H1 (cell line): ENCODE data around the gene CD164. TPM values are rescaled to one million over a fixed set of nuclear protein-coding genes. Genes with fewer than 3 reads are reported as not detected.

Experiments used
- CTCF ChIA-PET: fragments of 300-600 bp; sonication (Branson Sonifier 250); formaldehyde crosslinking; loops from one replicate; lab custom pipeline; 2021; ENCODE audit not compliant: partially characterized antibody; lab: Charles Lee
- POLR2A ChIA-PET: fragments of 300-600 bp; sonication (Branson Sonifier 250); formaldehyde crosslinking; loops from one replicate; lab custom pipeline; 2021; ENCODE audit warnings: inconsistent platforms; ENCODE audit not compliant: partially characterized antibody; lab: Charles Lee
- DNase-seq, 2 experiments: peaks; one replicate each; pipeline versions ENCODE4 v3.0.0 to v3.0.0-alpha.2; 2010 to 2022; ENCODE audit warnings: low spot score in 2 of 2, low read depth in 1 of 2, mixed read lengths in 1 of 2
- FAIRE-seq: peaks from 2 replicates; lab custom pipeline; 2011; peaks lifted over from hg19 to GRCh38; lab: Jason Lieb, UNC
- H2AFZ ChIP-seq: 2 replicates; pipeline ENCODE4 v1.8.1; 2012; ENCODE audit warnings: low read length, inconsistent platforms
- H2AK5ac ChIP-seq: 2 replicates; pipeline ENCODE4 v1.6.1; 2013; ENCODE audit warnings: low read depth, low read length
- H2BK120ac ChIP-seq: replicated peaks from 2 replicates; pipeline ENCODE3; 2013; ENCODE audit warnings: low read depth, low read length, inconsistent platforms
- H2BK12ac ChIP-seq: 2 replicates; pipeline ENCODE4 v1.6.1; 2013; ENCODE audit warnings: low read depth, low read length
- H2BK15ac ChIP-seq: 2 replicates; pipeline ENCODE4 v1.6.1; 2013; ENCODE audit warnings: low read length
- H2BK20ac ChIP-seq: 2 replicates; pipeline ENCODE4 v1.6.1; 2013; ENCODE audit warnings: low read length
- H2BK5ac ChIP-seq: 2 replicates; pipeline ENCODE4 v1.6.1; 2013; ENCODE audit warnings: low read depth, low read length
- H3K14ac ChIP-seq: 2 replicates; pipeline ENCODE4 v1.6.1; 2013; ENCODE audit warnings: inconsistent platforms; ENCODE audit not compliant: insufficient read length
- H3K18ac ChIP-seq: 2 replicates; pipeline ENCODE4 v1.6.1; 2013; ENCODE audit warnings: low read length; ENCODE audit errors: extremely low read depth
- H3K23ac ChIP-seq: 2 replicates; pipeline ENCODE4 v1.6.1; 2013; ENCODE audit warnings: inconsistent platforms; ENCODE audit not compliant: insufficient read length
- H3K23me2 ChIP-seq: 2 replicates; pipeline ENCODE4 v1.6.1; 2013; ENCODE audit warnings: low read depth, low read length
- H3K27ac ChIP-seq: 2 replicates; pipeline ENCODE4 v1.6.1; 2011; ENCODE audit warnings: low read depth, low read length, inconsistent platforms
- H3K27me3 ChIP-seq, 4 experiments: replicated peaks in 1 of 4; 1 replicate in 1 of 4; 2 replicates in 3 of 4; pipeline versions ENCODE4 v1.6.1 to v1.8.1; 2011 to 2013; ENCODE audit warnings: low read length in 3 of 4, mild to moderate bottlenecking in 3 of 4, inconsistent platforms in 2 of 4, mixed read lengths in 2 of 4, moderate library complexity in 1 of 4; ENCODE audit not compliant: control insufficient read depth in 3 of 4, insufficient read depth in 3 of 4; ENCODE audit errors: extremely low read depth in 1 of 4
- H3K36me3 ChIP-seq, 4 experiments: 2 replicates each; pipeline versions ENCODE4 v1.6.1 to v1.8.1; 2011 to 2013; ENCODE audit warnings: mild to moderate bottlenecking in 4 of 4, low read length in 3 of 4, moderate library complexity in 2 of 4, control low read depth in 1 of 4, inconsistent platforms in 1 of 4; ENCODE audit not compliant: insufficient read depth in 4 of 4, control insufficient read depth in 2 of 4
- H3K4ac ChIP-seq: replicated peaks from 2 replicates; pipeline ENCODE3; 2013; ENCODE audit warnings: low read length, low read depth, mixed read lengths, inconsistent platforms; ENCODE audit not compliant: insufficient read length
- H3K4me1 ChIP-seq, 4 experiments: replicated peaks in 1 of 4; 1 replicate in 1 of 4; 2 replicates in 3 of 4; pipeline versions ENCODE4 v1.6.1 to v1.8.1; 2011 to 2013; ENCODE audit warnings: low read length in 3 of 4, inconsistent platforms in 2 of 4, mixed read lengths in 1 of 4; ENCODE audit not compliant: insufficient read depth in 4 of 4, control insufficient read depth in 3 of 4
- H3K4me2 ChIP-seq, 2 experiments: 2 replicates each; pipeline versions ENCODE4 v1.6.1 to v1.8.1; 2011 to 2013; ENCODE audit warnings: low read depth in 2 of 2, low read length in 2 of 2, control low read depth in 1 of 2, inconsistent platforms in 1 of 2, mild to moderate bottlenecking in 1 of 2; ENCODE audit not compliant: insufficient read depth in 1 of 2
- H3K4me3 ChIP-seq, 4 experiments: fragments of 200-600, 300-600 bp in 1 of 4; sonication (generic), shearing (Covaris generic), sonication (Bioruptor Twin) in 1 of 4; 2 replicates each; pipeline versions ENCODE4 v1.5.1 to v1.8.1; 2011 to 2016; ENCODE audit warnings: low read length in 4 of 4, low read depth in 3 of 4, control low read depth in 2 of 4, inconsistent platforms in 2 of 4, mild to moderate bottlenecking in 2 of 4, mixed read lengths in 1 of 4, moderate library complexity in 1 of 4; ENCODE audit not compliant: insufficient read depth in 2 of 4; ENCODE audit errors: extremely low read depth in 1 of 4
- H3K56ac ChIP-seq: replicated peaks from 2 replicates; pipeline ENCODE3; 2013; ENCODE audit warnings: low read depth, mild to moderate bottlenecking, mixed read lengths, low read length, inconsistent platforms; ENCODE audit not compliant: insufficient read length
- H3K79me1 ChIP-seq: 2 replicates; pipeline ENCODE4 v1.6.1; 2013; ENCODE audit warnings: low read depth, low read length, control low read depth
- H3K79me2 ChIP-seq, 2 experiments: 2 replicates each; pipeline versions ENCODE4 v1.6.1 to v1.8.1; 2012 to 2013; ENCODE audit warnings: low read length in 2 of 2, mild to moderate bottlenecking in 2 of 2, inconsistent platforms in 1 of 2; ENCODE audit not compliant: insufficient read depth in 2 of 2, control insufficient read depth in 1 of 2
- H3K9ac ChIP-seq, 4 experiments: replicated peaks in 1 of 4; 1 replicate in 1 of 4; 2 replicates in 3 of 4; pipeline versions ENCODE4 v1.6.1 to v1.8.1; 2011 to 2013; ENCODE audit warnings: low read depth in 3 of 4, low read length in 3 of 4, control low read depth in 2 of 4, mild to moderate bottlenecking in 2 of 4, moderate library complexity in 2 of 4, inconsistent platforms in 1 of 4; ENCODE audit errors: extremely low read depth in 1 of 4
- H3K9me3 ChIP-seq, 2 experiments: 2 replicates each; pipeline versions ENCODE4 v1.6.1 to v1.8.1; 2012 to 2013; ENCODE audit warnings: mild to moderate bottlenecking in 2 of 2, moderate library complexity in 2 of 2, control low read depth in 1 of 2, inconsistent platforms in 1 of 2, low read depth in 1 of 2, low read length in 1 of 2, mixed read lengths in 1 of 2; ENCODE audit not compliant: insufficient read depth in 2 of 2
- H4K20me1 ChIP-seq, 2 experiments: replicated peaks in 1 of 2; 2 replicates each; pipeline versions ENCODE3 to v1.8.1; 2011 to 2013; ENCODE audit warnings: inconsistent platforms in 2 of 2, low read length in 2 of 2, mild to moderate bottlenecking in 1 of 2; ENCODE audit not compliant: insufficient read depth in 2 of 2, control insufficient read depth in 1 of 2
- H4K5ac ChIP-seq: 2 replicates; pipeline ENCODE4 v1.6.1; 2013; ENCODE audit warnings: low read length, low read depth, mixed read lengths, inconsistent platforms; ENCODE audit not compliant: insufficient read length
- H4K8ac ChIP-seq: 2 replicates; pipeline ENCODE4 v1.8.0; 2013; ENCODE audit warnings: mild to moderate bottlenecking, moderate library complexity, low read length, inconsistent platforms; ENCODE audit not compliant: insufficient read depth; ENCODE audit errors: extremely low read depth
- H4K91ac ChIP-seq: replicated peaks from 2 replicates; pipeline ENCODE3; 2013; ENCODE audit warnings: low read length, mixed read lengths, inconsistent platforms; ENCODE audit not compliant: insufficient read length
- CBX8 ChIP-seq: fragments of 300-800, 300-1000 bp; sonication (generic); IDR thresholded peaks from 2 replicates; pipeline ENCODE4 v1.7.1; 2016; ENCODE audit warnings: low read depth, low read length, borderline replicate concordance
- EP300 ChIP-seq, 2 experiments: IDR thresholded peaks; 1 replicate in 1 of 2; 2 replicates in 1 of 2; pipeline ENCODE4 v1.6.1; 2011 to 2012; ENCODE audit warnings: low read depth in 2 of 2, low read length in 2 of 2, mild to moderate bottlenecking in 2 of 2, borderline replicate concordance in 1 of 2, inconsistent platforms in 1 of 2, moderate library complexity in 1 of 2
- JUN ChIP-seq: IDR thresholded peaks from 2 replicates; pipeline ENCODE4 v1.6.1; 2011; ENCODE audit warnings: low read depth, mild to moderate bottlenecking, improper control_type of control experiment, low read length
- RBBP5 ChIP-seq: IDR thresholded peaks from 2 replicates; pipeline ENCODE4 v1.7.1; 2012; ENCODE audit warnings: low read depth, mild to moderate bottlenecking, inconsistent platforms, low read length, moderate library complexity, borderline replicate concordance
- SP1 ChIP-seq: IDR thresholded peaks from 2 replicates; pipeline ENCODE4 v1.6.1; 2011; ENCODE audit warnings: low read depth, low read length
- SP2 ChIP-seq: IDR thresholded peaks from 2 replicates; pipeline ENCODE4 v1.6.1; 2012; ENCODE audit warnings: mild to moderate bottlenecking, low read length, inconsistent platforms
- TCF12 ChIP-seq: IDR thresholded peaks from 2 replicates; pipeline ENCODE4 v1.6.1; 2011; ENCODE audit warnings: low read depth, mild to moderate bottlenecking, low read length
- WGBS, 2 experiments: shearing (Covaris generic) in 1 of 2; methylation state at CpG; one replicate each; pipeline versions ENCODE4 v1.1.6 to v1.1.7; 2013 to 2015; ENCODE audit warnings: low lambda C conversion rate in 2 of 2, mixed read lengths in 2 of 2, inconsistent platforms in 1 of 2, low coverage in 1 of 2, missing lambda C conversion rate in 1 of 2; ENCODE audit not compliant: insufficient replicate concordance in 2 of 2, insufficient coverage in 1 of 2, insufficient read length in 1 of 2; ENCODE audit errors: extremely low coverage in 1 of 2, missing lambda C conversion rate in 1 of 2; 5-methylcytosine and 5-hydroxymethylcytosine counted together
- polyA plus RNA-seq, 7 experiments: library from polyadenylated mRNA; depleted of rRNA in 3 of 7; stranded (reverse) in 5 of 7; unstranded in 2 of 7; fragments of >200 nt in 5 of 7; fragments of 200-250 nt in 2 of 7; gene quantifications; 1 replicate in 5 of 7; 2 replicates in 1 of 7; 4 replicates in 1 of 7; pipeline versions ENCODE4 v1.2.1 to v1.2.3, GENCODE V29; 2011 to 2013; ENCODE audit warnings: missing spikeins in 2 of 7, mixed read lengths in 2 of 7
- total RNA-seq: library from RNA; stranded (reverse); fragmentation: NEBNext Ultra II Directional; extraction: Animal tissue kit (Norgen Biotek cat#: 25700); gene quantifications from 2 replicates; pipeline ENCODE4 v1.2.1, GENCODE V29; 2021
- TF ChIP-seq, protein P1 (sequence below), 3 experiments: IDR thresholded peaks; 1 replicate in 2 of 3; 2 replicates in 1 of 3; pipeline versions ENCODE4 v1.5.1 to v1.6.1; 2011; ENCODE audit warnings: low read length in 3 of 3, mild to moderate bottlenecking in 3 of 3, inconsistent platforms in 2 of 3, low read depth in 1 of 3, moderate library complexity in 1 of 3; ENCODE audit not compliant: insufficient read depth in 1 of 3; ENCODE audit errors: control extremely low read depth in 1 of 3
- TF ChIP-seq, protein P2 (sequence below): IDR thresholded peaks from 2 replicates; pipeline ENCODE4 v1.6.1; 2011; ENCODE audit warnings: low read depth, mild to moderate bottlenecking, low read length; ENCODE audit not compliant: insufficient read depth
- TF ChIP-seq, protein P3 (sequence below): IDR thresholded peaks from 2 replicates; pipeline ENCODE4 v1.6.1; 2011; ENCODE audit warnings: low read length, improper control_type of control experiment

Gene CD164
- total and polyA plus RNA-seq, 2 of the 8 experiments (the other 6 are each of a cell fraction or from before 2014, with no cell fraction given), result 69.3 to 94.3 TPM

DNA sequence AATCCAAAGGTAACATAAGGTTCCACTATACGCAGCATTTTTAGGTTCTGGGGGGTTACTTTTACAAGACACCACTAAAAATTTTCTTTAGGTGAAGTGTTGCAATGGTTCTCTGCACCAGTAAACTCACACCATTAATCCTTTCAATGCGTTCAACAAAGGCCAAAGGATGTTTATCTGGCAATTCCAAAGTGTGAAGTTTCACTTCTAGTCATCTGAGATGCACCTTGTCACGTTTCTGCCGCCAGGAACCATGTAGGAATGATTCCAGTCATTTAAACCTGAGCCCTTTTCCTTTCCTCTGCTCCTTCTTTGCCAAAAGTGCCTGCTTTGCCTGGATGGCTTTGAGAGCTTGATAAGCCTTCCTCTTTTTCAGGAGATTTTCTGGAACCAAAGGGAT, 54.8 kb downstream of the CD164 start:
- no peak overlapping the region for H3K4me2 ChIP-seq
- H4K20me1 ChIP-seq, result no peaks in the 10 kb centered on the region
- H2BK5ac ChIP-seq, result no peak overlapping the region
- H2AK5ac ChIP-seq, result no peak overlapping the region
- H3K23ac ChIP-seq, result no peak overlapping the region
- no peak overlapping the region for H3K14ac ChIP-seq
- H2AFZ ChIP-seq, result no peak overlapping the region
- no peaks in the 10 kb centered on the region for H3K9me3 ChIP-seq
- no peak overlapping the region for H3K4me3 ChIP-seq
- no peak overlapping the region for H3K9ac ChIP-seq
- no peak overlapping the region for H2BK12ac ChIP-seq
- H4K91ac ChIP-seq, result no peak overlapping the region
- H3K56ac ChIP-seq, result no peak overlapping the region
- no peaks in the 10 kb centered on the region for H3K27me3 ChIP-seq
- H3K36me3 ChIP-seq, result no peaks in the 10 kb centered on the region
- ChIA-PET POLR2A (interaction anchor here (0.6 kb wide), 2 partner anchors 11 to 32 kb away, joined by 3 to 5 read pairs; no protein-coding TSS in a partner anchor), CTCF (no interaction called here)
- H3K27ac ChIP-seq, result no peak overlapping the region
- no peak overlapping the region for H3K18ac ChIP-seq
- no peak overlapping the region for H3K4ac ChIP-seq
- no peak overlapping the region for H2BK15ac ChIP-seq
- no peaks in the 10 kb centered on the region for H3K23me2 ChIP-seq
- no peaks in the 10 kb centered on the region for H3K79me1 ChIP-seq
- 91% methylated on average over 4 of the region's 4 CpGs; no CpG with 5 or more reads in 1 of the 2 experiments for WGBS, 2 experiments
- FAIRE-seq, result no peak
- no peak overlapping the region for H4K8ac ChIP-seq
- no peak overlapping the region for H2BK20ac ChIP-seq
- H2BK120ac ChIP-seq, result no peak overlapping the region
- no peaks in the 10 kb centered on the region; a peak in 2 of 7 replicates for H3K4me1 ChIP-seq
- no peak for DNase-seq
- H4K5ac ChIP-seq, result no peak overlapping the region
- H3K79me2 ChIP-seq, result no peaks in the 10 kb centered on the region
- TF ChIP-seq, protein P1, sequence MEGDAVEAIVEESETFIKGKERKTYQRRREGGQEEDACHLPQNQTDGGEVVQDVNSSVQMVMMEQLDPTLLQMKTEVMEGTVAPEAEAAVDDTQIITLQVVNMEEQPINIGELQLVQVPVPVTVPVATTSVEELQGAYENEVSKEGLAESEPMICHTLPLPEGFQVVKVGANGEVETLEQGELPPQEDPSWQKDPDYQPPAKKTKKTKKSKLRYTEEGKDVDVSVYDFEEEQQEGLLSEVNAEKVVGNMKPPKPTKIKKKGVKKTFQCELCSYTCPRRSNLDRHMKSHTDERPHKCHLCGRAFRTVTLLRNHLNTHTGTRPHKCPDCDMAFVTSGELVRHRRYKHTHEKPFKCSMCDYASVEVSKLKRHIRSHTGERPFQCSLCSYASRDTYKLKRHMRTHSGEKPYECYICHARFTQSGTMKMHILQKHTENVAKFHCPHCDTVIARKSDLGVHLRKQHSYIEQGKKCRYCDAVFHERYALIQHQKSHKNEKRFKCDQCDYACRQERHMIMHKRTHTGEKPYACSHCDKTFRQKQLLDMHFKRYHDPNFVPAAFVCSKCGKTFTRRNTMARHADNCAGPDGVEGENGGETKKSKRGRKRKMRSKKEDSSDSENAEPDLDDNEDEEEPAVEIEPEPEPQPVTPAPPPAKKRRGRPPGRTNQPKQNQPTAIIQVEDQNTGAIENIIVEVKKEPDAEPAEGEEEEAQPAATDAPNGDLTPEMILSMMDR (IDR thresholded peaks at IDR 0.05; ENCODE audit: control extremely low read depth in 1 of 3, insufficient read depth in 1 of 3, low read depth in 1 of 3, low read length in 3 of 3), result no peak
- TF ChIP-seq EP300 (IDR thresholded peaks at IDR 0.05; ENCODE audit: borderline replicate concordance in 1 of 2, low read depth in 2 of 2, low read length in 2 of 2), result no peak
- TF ChIP-seq CBX8, result no peak
- TF ChIP-seq, protein P2, sequence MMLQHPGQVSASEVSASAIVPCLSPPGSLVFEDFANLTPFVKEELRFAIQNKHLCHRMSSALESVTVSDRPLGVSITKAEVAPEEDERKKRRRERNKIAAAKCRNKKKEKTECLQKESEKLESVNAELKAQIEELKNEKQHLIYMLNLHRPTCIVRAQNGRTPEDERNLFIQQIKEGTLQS, result no peak
- TF ChIP-seq SP1, result no peak
- TF ChIP-seq TCF12, result no peak
- TF ChIP-seq, protein P3, sequence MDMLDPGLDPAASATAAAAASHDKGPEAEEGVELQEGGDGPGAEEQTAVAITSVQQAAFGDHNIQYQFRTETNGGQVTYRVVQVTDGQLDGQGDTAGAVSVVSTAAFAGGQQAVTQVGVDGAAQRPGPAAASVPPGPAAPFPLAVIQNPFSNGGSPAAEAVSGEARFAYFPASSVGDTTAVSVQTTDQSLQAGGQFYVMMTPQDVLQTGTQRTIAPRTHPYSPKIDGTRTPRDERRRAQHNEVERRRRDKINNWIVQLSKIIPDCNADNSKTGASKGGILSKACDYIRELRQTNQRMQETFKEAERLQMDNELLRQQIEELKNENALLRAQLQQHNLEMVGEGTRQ, result no peak
- TF ChIP-seq SP2, result no peak
- no peak for TF ChIP-seq RBBP5
- no peak for TF ChIP-seq JUN
